HG02840 (cell line): ENCODE results near the gene RALGPS1.

Experiments used
- ATAC-seq: cut with Tn5 transposase; IDR thresholded peaks from one replicate; pipeline ENCODE4 v1.9.1; 2021; ENCODE audit warnings: mild to moderate bottlenecking, moderate library complexity, moderate number of reproducible peaks; ENCODE audit not compliant: unreplicated experiment, low FRiP score

The RALGPS1 gene

GRCh38 chr9:127210851-127211730 lies 296.5 kb downstream of the RALGPS1 start:
- no peak for ATAC-seq

- ATAC-seq = no peak
These were observed 297.4 kb downstream of the RALGPS1 start for GRCh38 chr9:127211983-127212382.

DNA sequence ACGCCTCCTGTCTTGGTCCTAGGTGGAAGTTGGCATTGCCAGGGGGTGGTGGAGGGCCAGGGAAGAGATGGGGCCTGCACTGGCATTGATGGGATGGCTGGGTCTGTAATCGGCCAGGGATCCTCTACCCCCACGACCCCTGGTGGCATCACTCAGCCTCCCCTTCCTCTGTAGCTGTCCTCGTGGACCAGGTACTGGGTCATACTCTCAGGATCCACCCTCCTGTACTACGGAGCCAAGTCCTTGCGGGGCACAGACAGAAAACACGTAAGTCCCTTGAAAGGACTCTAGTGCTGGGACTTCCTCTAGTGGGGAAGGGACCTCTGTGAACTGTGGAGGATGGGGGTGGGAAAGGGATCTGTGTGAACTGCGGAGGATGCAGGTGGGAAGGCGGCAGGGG lies 297.9 kb downstream of the RALGPS1 start:
- no peak for ATAC-seq

GRCh38 chr9:127213859-127214258 lies 299.3 kb downstream of the RALGPS1 start:
- no peak for ATAC-seq

GRCh38 chr9:127214421-127215267 lies 300.1 kb downstream of the RALGPS1 start:
- ATAC-seq = no peak

- no peak for ATAC-seq
These were observed 301.0 kb downstream of the RALGPS1 start for GRCh38 chr9:127215268-127216209.

DNA sequence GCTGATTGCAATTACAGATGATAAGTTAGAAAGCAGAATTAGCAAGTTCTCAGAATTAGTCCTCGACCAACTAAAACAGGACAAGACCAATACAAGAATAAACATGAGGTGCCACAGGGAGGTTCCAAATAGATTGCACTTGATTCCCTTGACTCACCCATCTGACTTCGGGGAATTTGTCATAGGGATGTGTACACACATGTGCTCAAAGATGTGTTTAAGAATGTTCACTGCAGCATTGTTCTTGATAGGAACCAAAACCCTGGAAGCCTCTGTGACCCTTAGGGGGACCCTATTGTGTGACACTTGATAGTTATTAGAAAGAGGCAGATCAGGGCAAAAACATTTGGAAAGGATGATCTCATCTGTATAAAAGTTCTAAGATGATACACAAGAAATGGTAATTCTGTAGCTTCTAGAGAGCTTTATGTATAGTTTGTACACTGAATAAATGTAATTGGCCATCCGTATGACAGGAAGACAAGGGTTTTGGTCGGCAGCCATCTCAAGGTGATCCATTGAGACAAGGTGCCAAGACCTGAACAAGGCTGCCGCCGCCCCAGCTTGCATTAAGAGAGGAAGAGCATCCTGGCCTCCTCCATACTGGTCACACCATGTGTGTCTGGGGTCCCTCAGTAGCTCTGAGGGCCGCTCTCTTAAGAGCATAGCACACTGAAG lies 301.8 kb downstream of the RALGPS1 start:
- no peak for ATAC-seq

GRCh38 chr9:127216888-127217217 lies 302.3 kb downstream of the RALGPS1 start:
- ATAC-seq = no peak

DNA sequence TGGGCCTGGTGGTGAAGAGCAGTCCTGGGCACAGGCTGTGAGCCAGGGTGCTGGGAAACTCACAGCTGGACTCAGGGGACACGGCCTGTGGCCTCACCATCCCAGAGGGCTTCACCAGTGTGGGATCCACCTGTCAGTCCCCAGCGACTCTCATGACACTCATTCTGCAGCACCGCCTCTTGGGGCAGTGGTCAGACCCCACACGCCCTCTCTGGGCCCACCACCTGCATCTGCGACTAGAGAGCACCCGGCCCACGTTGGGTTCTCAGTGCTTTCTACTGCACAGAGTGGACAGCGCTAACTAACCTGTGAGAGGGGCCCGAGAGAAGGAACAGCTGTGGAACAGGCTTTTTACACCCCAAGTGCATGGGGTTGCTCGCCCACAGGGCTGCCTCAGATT lies 304.2 kb downstream of the RALGPS1 start:
- no peak for ATAC-seq

DNA sequence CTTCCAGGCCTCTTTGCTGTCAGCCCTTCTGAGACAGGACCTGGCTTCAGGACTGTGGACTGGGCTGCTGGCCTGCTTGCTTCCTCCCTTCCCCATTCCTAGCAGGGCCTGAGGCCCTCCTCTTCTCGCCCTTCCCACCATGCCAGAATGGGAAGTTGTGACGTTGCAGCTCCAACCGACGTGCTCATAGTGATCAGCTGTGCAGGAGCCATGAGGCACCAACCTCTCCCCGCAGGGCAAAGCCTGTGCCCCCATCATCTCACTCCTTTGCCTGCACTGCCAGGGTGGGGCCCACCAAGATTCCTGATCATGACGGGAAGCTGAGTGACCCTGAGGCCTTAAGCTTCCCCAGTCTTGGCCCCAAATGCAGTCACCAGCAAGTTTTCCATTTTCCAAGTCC lies 304.9 kb downstream of the RALGPS1 start:
- no peak for ATAC-seq

- no peak for ATAC-seq
These were observed 307.1 kb downstream of the RALGPS1 start for GRCh38 chr9:127221695-127222094.

DNA sequence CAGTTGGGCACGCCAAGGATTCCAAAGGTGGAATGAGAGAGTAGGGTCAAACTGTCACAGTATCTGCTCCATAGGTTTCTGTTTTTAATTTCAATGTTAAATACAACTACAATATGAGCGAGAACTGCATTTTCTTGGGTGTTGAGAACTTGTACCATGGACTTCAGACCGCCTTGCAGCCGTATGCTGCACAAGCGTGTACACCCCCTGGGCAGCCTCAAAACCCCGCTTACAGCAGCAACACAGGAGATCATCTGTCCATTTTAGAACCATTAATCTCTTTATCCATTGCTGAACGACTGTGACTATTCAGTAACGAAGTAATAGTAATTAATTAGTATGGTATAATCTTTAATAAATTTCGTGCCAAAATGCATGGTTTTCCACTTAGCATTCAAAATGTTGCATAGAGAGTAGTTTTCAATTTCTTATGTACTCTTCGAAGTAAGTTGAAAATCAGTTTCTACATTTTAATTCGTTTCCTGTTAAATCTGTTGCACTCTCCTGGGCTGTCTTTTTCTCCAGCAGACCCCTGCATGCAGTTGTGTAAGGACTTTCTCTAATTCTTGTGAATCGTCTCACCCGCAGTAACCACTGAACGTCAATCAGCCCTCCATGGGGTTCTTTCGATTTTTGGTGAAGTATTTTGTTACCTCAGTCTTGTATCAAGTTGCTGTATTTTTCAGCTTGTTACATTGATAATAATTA lies 308.0 kb downstream of the RALGPS1 start:
- no peak for ATAC-seq

GRCh38 chr9:127223266-127223665 lies 308.7 kb downstream of the RALGPS1 start:
- no peak for ATAC-seq

DNA sequence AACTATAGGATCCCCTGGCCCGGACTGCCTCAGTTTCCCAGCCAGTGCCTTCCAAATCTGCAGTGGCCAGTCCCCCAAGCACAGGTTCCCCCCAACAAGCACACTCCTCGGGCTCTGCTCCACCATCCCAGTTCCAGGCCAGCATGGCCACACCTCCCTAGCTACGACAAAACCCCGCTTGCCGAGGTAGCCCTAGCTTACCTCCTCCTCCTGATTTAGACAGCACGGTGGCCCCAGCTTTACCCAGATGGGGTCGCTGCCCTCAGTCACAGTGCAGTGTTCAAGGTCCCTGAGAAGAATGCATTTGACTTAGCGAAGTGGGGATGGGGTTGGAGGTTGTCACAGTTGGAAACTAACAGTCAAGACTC lies 309.2 kb downstream of the RALGPS1 start:
- ATAC-seq = no peak

GRCh38 chr9:127224178-127224882 lies 309.7 kb downstream of the RALGPS1 start:
- ATAC-seq = peak; percentile 47

DNA sequence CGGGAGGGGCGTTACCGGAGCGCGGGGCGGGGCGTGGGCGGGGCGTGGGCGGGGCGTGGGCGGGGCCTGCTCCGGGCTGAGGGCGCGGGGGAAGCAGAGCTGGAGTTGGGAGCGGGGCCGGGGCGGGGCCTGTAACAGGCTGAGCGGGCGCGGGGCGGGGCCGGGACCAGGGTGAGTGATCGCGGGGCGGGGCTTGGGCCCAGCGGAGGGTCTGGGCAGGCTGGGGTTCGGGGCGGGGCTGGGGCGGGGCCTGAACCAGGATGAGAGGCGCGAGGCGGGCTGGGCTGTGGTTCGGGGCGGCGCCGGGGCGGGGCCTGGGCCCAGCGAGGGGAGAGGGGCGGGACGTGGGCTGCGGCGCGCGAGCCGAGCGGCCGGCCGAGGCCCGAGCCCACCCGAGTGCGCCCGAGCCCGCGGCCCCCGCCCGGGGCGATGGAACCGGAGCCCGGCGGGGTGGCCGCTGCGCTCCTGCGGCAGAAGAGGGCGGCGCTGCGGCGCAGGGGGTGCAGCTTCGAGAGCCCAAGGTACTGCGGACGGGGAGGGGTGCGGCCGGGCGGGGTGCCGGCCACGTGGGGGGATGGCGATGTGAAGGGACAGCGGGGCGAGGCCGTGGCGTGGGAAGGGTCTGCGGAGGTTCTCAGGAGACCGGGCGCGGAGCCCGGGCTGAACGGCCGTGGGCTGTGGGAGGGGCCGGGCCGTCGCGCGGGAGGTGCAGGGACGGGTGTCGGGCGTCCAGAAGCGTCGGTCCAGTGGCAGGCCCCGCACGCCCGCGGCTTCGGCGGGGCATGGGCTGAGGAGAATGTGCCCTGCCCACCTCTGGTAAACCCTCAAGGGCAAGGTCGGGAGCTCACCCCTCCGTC lies 310.5 kb downstream of the RALGPS1 start:
- peak; percentile 42 for ATAC-seq

- peak; percentile 3 for ATAC-seq
These were observed 311.4 kb downstream of the RALGPS1 start for GRCh38 chr9:127225801-127226625.
